C4-2B (cell line): ENCODE measurements around the gene EXOC3L2.

Experiments
- H3K27ac ChIP-seq: fragments of 450-650 bp; 2 replicates; pipeline ENCODE4 v1.5.1; 2017
- ZFX ChIP-seq: fragments of 450-650 bp; IDR thresholded peaks from 2 replicates; pipeline ENCODE4 v1.6.1; 2017
- TF ChIP-seq, protein P1 (sequence below): fragments of 450-650 bp; conservative IDR thresholded peaks from 2 replicates; pipeline ENCODE4 v1.5.1; 2017; ENCODE audit warnings: mild to moderate bottlenecking

EXOC3L2 gene

DNA sequence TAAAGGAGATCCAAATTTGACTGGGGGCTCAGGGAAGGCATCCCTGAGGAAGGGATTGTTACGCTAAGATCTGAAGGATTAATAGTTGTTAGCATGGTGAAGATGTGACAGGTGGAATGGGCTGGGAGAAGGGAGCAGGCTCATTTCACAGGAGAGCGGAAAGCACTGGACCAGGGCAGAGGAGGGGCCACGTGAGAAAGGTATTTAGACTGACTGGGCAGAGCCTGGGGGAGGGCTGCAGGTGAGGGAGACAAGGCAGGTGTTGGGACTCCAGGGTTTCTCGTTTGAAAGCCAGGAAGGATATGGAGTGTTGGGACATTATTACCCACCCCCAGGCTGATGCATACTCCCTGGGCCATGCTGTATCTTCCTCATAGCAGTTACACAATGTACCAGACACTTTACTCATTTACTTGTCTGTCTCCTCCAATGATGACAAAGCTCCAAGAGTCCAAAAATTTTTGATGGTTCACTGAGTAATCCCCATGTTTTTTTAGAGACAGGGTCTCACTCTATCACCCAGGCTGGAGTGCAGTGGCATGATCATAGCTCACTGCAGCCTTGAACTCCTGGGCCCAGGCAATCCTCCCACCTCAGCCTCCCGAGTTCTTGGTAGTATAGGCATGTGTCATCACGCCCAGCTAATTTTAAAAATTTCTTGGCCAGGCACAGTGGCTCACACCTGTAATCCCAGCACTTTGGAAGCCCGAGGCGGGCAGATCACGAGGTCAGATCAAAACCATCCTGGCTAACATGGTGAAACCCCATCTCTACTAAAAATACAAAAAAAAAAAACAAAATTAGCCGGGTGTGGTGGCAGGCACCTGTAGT is 69.5 kb downstream of the EXOC3L2 start:
- no peak overlapping the region for H3K27ac ChIP-seq
- TF ChIP-seq, protein P1, sequence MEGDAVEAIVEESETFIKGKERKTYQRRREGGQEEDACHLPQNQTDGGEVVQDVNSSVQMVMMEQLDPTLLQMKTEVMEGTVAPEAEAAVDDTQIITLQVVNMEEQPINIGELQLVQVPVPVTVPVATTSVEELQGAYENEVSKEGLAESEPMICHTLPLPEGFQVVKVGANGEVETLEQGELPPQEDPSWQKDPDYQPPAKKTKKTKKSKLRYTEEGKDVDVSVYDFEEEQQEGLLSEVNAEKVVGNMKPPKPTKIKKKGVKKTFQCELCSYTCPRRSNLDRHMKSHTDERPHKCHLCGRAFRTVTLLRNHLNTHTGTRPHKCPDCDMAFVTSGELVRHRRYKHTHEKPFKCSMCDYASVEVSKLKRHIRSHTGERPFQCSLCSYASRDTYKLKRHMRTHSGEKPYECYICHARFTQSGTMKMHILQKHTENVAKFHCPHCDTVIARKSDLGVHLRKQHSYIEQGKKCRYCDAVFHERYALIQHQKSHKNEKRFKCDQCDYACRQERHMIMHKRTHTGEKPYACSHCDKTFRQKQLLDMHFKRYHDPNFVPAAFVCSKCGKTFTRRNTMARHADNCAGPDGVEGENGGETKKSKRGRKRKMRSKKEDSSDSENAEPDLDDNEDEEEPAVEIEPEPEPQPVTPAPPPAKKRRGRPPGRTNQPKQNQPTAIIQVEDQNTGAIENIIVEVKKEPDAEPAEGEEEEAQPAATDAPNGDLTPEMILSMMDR: no peak
- no peak for TF ChIP-seq ZFX

DNA sequence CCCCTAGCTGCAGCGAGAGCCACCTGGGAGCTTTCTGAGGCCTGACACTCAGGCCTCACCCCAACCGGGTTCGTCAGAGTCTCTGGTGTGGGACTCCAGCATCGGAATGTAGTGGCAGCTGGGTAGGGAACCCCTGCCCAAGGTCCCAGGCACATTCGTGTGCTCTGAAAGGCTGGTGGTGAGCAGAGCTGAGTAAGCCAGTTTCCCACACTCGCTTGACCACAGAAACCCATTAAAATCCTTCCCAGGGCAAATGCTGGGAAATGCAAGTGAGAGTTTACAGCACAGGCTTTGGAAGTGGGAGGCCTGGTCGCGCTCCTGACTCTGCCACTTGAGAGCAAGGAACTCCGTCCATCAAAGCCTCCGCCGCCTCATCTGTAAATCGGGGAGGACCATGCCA is 71.4 kb downstream of the EXOC3L2 start:
- no peak overlapping the region for H3K27ac ChIP-seq
- no peak for TF ChIP-seq ZFX
- TF ChIP-seq, protein P1: no peak

DNA sequence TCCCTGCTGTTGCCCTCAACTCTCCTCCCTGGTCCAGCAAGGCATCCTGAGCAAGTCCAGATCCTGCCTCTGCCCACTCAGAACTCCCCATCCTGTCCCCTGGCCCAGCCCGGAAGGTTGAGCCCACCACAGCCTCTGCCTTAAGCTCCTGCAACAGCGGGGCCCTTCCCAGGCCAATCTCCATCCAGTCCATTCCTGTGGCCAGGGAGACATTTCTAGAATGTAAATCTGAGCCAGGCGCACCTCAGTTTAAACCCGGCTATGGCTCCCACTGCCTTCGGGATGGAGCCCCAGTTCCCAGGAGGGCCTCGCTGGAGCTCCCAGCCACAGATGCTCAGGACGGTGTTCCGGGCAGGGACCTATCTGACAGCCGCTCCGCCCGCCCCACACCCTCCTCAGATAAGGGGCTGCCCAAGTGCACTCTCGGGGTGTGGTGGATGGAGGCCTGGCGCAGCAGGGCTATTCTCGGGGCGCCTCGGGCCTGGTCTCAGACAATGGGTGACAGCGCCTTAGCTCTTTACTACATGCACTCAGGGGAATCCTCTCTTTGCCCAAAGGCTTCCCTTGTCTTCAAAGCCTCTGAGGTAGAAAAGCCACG is 72.5 kb downstream of the EXOC3L2 start:
- TF ChIP-seq, protein P1: no peak
- TF ChIP-seq ZFX: no peak
- no peak overlapping the region for H3K27ac ChIP-seq

DNA sequence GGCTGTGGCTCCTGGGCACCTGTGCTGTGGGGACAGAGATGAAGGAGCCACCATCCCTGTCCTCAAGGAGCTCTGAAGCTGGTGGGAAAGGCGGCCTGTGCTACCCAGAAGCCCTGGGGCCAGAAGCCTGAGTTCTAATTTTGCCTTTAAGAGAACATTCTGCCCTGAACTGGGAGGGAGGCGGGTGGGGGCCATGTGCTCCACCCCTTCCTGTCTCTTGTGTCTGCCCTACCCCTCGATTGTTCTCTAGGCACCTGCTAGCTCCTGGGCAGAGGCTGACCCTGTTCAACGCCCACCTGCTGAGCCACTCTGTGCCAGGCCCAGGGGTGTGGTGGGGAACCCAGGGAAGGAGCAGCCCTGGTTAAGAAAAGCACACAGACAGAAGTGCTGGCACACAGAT is 73.0 kb downstream of the EXOC3L2 start:
- H3K27ac ChIP-seq: no peak overlapping the region

DNA sequence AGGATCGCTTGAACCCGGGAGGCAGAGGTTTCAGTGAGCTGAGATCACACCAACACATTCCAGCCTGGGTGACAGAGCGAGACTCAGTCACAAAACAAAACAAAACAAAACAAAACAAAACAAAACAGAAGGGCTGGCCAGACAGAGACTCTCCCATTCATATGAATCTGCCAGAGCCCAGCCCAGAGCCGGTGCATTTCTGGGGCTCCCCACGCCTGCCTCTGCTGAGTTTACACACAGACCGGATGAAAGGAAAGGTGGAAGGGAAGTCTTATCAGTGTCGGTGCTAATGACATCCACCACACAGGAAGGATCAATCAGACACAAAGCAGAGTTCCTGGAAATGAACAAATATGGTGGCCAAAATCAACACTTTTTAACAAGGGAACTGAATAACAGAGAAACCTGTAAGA is 74.0 kb downstream of the EXOC3L2 start:
- no peak overlapping the region for H3K27ac ChIP-seq
- TF ChIP-seq ZFX: no peak
- TF ChIP-seq, protein P1: no peak

More for the DNA sequence above, 73.0 kb downstream of the EXOC3L2 start:
- no peak for TF ChIP-seq ZFX
- TF ChIP-seq, protein P1: no peak

DNA sequence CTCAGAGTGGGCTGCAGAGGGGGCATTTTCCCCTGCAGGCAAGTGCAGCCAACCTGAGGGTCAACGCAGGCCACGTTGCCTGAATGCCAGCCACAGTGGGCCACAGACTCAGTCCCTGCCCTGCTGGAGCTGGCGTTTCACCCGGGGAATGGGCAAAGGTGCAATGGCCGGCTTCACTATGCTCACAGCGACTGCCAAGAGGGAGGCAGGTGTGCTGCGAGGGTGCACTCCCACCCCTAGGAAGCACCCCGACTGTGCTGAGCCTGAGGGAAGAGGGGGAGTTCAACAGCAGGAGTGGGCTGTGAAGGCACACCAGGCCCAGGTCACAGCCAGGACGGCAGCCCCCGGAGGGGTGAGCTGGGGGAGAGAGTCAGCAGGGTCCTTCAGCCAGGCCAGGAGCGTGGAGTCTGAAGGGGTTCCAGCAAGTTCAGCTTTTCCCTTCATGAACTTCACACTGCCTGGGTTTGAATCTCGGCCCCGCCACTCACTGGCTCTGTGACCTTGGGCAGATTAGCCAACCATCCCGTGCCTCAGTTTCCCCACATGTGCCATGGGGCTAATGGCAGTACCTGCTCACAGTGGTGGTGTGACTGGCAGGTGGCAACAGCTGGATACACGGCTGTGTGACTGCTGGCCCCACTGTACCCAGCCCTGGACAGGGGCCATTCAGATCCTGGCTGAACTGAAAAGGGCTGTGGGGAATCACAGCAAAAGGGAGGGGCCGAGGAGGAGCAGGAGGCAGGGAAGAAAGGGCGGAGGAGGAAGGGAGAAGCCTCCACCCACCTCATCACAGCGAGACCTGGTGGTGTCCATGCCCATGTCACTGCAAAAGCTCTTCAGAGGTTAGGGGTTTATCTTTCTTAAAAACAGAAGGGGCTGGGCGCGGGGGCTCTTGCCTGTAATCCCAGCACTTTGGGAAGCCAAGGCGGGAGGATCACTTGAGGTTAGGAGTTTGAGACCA is 74.8 kb downstream of the EXOC3L2 start:
- TF ChIP-seq, protein P1: no peak
- no peak for TF ChIP-seq ZFX
- H3K27ac ChIP-seq: no peak overlapping the region
